Esophagus squamous epithelium (tissue), 4 donors: ENCODE measurements around the gene GPHA2.

ENCODE experiments used
- CTCF ChIP-seq, 6 experiments: fragments of 450-650 bp in 4 of 6; fragments of 200-600 bp in 2 of 6; sonication (generic) in 2 of 6; IDR thresholded peaks; one replicate each; pipeline ENCODE4 v1.5.1; 2016 to 2019; ENCODE audit warnings: antibody characterized with exemption in 6 of 6, mild to moderate bottlenecking in 4 of 6, moderate library complexity in 4 of 6
- POLR2A ChIP-seq, 4 donors: fragments of 450-650 bp; IDR thresholded peaks; one replicate each; pipeline ENCODE4 v1.6.1; 2017; ENCODE audit warnings: antibody characterized with exemption in 4 of 4, mild to moderate bottlenecking in 4 of 4, moderate library complexity in 3 of 4

DNA sequence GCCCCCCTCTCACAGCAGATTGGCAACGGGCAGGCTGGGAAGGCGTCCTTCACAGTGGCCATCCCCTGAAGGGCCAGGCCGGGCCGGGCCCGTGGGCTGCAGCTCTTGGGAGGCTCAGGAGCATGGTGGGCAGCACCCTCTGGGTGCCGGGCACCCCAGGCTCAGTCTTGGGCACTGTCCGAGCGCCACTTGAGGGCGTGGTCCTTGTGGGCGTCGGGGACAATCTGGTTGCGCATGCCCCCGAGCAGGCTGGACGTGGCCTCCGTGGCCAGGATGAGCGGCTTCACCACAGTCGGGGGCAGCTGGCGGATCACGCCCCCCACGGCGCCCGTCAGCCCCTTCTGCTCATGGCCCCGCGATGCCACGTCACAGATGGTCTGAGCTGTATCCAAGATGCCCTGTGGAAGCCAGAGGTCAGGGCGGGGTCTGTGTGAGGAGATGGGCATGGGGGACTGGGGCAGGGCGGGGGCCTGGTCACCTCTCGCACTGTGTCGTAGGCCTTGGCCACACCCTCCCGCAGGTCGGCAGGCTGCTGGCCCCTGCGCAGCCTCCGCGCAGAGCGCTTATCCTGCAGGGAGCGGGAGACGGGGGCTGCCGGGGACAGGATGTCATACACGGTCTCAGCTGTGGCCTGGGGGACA lies 40.8 kb downstream of the GPHA2 start:
- no peak for TF ChIP-seq CTCF (IDR thresholded peaks at IDR 0.05)
- TF ChIP-seq POLR2A (IDR thresholded peaks at IDR 0.05), result no peak
